Measurements from ENCODE around the gene ZNF217. TPM values are rescaled to one million over a fixed set of nuclear protein-coding genes. Genes with fewer than 3 reads are reported as not detected.
"Not testable (repeated sequence)": the region's sequence is repeated elsewhere in the genome, so short reads cannot be mapped to it uniquely, and the experiment has no call there.

The ZNF217 gene
- total and polyA plus RNA-seq, 9 of the 15 experiments (the other 6 are each of a cell fraction or from before 2014, with no cell fraction given) = 3.0 to 41.8 (median 16.8) TPM

- TF ChIP-seq CHD1 (IDR thresholded peaks at IDR 0.05; ENCODE audit: low read length) = peak; percentile 35
- no peak for TF ChIP-seq CHD2 (IDR thresholded peaks at IDR 0.05; ENCODE audit: low read depth, low read length)
These were observed 610 bp downstream of the ZNF217 start (continued) for GRCh38 chr20:53592992-53593465.

GRCh38 chr20:53592454-53592991, 1.1 kb downstream of the ZNF217 start:
- H3K79me2 ChIP-seq (ENCODE audit: control insufficient read depth, insufficient read depth, low read length) = peaks cover 83% of the 10 kb centered on the region
- intact Hi-C loops (cut with micrococcal nuclease) = loop anchor here (2.0 to 5.0 kb wide), 3 partner anchors 14 to 345 kb away; no protein-coding TSS in a partner anchor
- H3K9me1 ChIP-seq (ENCODE audit: control insufficient read depth, insufficient read depth, low read length); H3K4me1 ChIP-seq (replicated peaks in 1 of 2; ENCODE audit: control insufficient read depth in 2 of 2, insufficient read depth in 2 of 2, low read length in 2 of 2); BruUV-seq (replicated peaks); H3K36me3 ChIP-seq (ENCODE audit: control insufficient read depth, insufficient read depth, low read length); H3K9me3 ChIP-seq (replicated peaks; ENCODE audit: control insufficient read depth, insufficient read depth, low read depth, low read length); in situ Hi-C loops (cut with MboI); H4K20me1 ChIP-seq (replicated peaks; ENCODE audit: control insufficient read depth, insufficient read depth, low read length); H2AFZ ChIP-seq (ENCODE audit: low read depth, low read length); H3K27me3 ChIP-seq (ENCODE audit: control insufficient read depth in 2 of 2, insufficient read depth in 2 of 2, low read length in 2 of 2); FAIRE-seq: not testable (repeated sequence)
- peak; percentile 13 for ATAC-seq
- CTCF ChIA-PET (ENCODE audit: low intra/inter-chr PET ratio) = interaction anchor here (0.6 kb wide), 2 partner anchors 86 to 278 kb away, joined by 5 to 6 read pairs; no protein-coding TSS in a partner anchor
- peak overlapping the region; percentile 90 to 96 for H3K9ac ChIP-seq (ENCODE audit: insufficient read depth in 1 of 2, low read depth in 2 of 2, low read length in 2 of 2)
- WGBS (ENCODE audit: insufficient coverage, low coverage, missing lambda C conversion rate) = 0% methylated on average over 12 of the region's 27 CpGs
- DNase-seq (ENCODE audit: extremely low read depth in 1 of 4, low spot score in 3 of 4) = peak in 2 of 4 experiments; percentile 31 to 65
- POLR2A ChIA-PET = interaction anchor here (0.7 kb wide), 2 partner anchors 86 to 223 kb away, joined by 3 to 4 read pairs; no protein-coding TSS in a partner anchor
- H3K4me3 ChIP-seq = peak overlapping the region; percentile 90
- H3K27ac ChIP-seq (ENCODE audit: extremely low read depth, low read depth, low read length) = peak overlapping the region; percentile 93
- peak overlapping the region; percentile 81 for H3K4me2 ChIP-seq (ENCODE audit: insufficient read depth, low read length)
- TF ChIP-seq ZKSCAN8 (CRISPR knock-in tag; IDR thresholded peaks at IDR 0.05) = peak; percentile 12; the same call in 1 of the 2 replicates
- TF ChIP-seq POLR2G (IDR thresholded peaks at IDR 0.05; ENCODE audit: low read depth, low read length) = peak; percentile 69
- TF ChIP-seq MLLT1 (IDR thresholded peaks at IDR 0.05) = peak; percentile 26 to 31; a peak in 2 of 4 replicates
- TF ChIP-seq POLR2A (conservative IDR thresholded peaks at IDR 0.05) = 0 out of 2 replicates have a peak, but pooled peaks have one; percentile 10
- TF ChIP-seq ZNF384 (IDR thresholded peaks at IDR 0.05; ENCODE audit: low read depth, low read length) = peak; percentile 60; the same call in 1 of the 2 replicates
- peak; percentile 9 for TF ChIP-seq RBBP5 (IDR thresholded peaks at IDR 0.05; ENCODE audit: borderline replicate concordance, insufficient read depth, low read length, poor library complexity, severe bottlenecking)
- peak; percentile 69 for TF ChIP-seq RBFOX2 (IDR thresholded peaks at IDR 0.05; ENCODE audit: low read depth, low read length)
- peak; percentile 57; the same call in 1 of the 2 replicates for TF ChIP-seq ZNF589 (CRISPR knock-in tag; IDR thresholded peaks at IDR 0.05; ENCODE audit: low read depth)
- TF ChIP-seq TAF1 (IDR thresholded peaks at IDR 0.05; ENCODE audit: control insufficient read depth, extremely low read depth, insufficient read depth, low read length, severe bottlenecking) = peak; percentile 13
- 0 out of 2 replicates have a peak, but pooled peaks have one; percentile 11 for TF ChIP-seq CXXC5 (CRISPR knock-in tag; IDR thresholded peaks at IDR 0.05)
- peak; percentile 42; the same call in 1 of the 2 replicates for TF ChIP-seq ZBTB7A (IDR thresholded peaks at IDR 0.05; ENCODE audit: borderline replicate concordance, control insufficient read depth, low read depth, low read length)
- TF ChIP-seq DMBX1 (CRISPR knock-in tag; IDR thresholded peaks at IDR 0.05; ENCODE audit: borderline replicate concordance) = 0 out of 2 replicates have a peak, but pooled peaks have one; percentile 25
- TF ChIP-seq CHD1 (IDR thresholded peaks at IDR 0.05; ENCODE audit: low read length) = peak; percentile 48
